Activated B cell treated with CpG ODN at 0.5 μM for 24 hours (primary cell): ENCODE measurements around the gene KRTAP10-7. TPM values are rescaled to one million over a fixed set of nuclear protein-coding genes. Genes with fewer than 3 reads are reported as not detected.

Source experiments
- ATAC-seq: fragments of 200-7000 bp; cut with Tn5 transposase; one replicate; pipeline ENCODE4 v1.10.0; 2021; ENCODE audit warnings: low read depth, mild to moderate bottlenecking, moderate library complexity
- CTCF ChIA-PET: fragments of 350-600 bp; sonication (Branson Sonifier 250); formaldehyde crosslinking; loops from one replicate; lab custom pipeline; 2021; ENCODE audit warnings: antibody characterized with exemption; lab: Charles Lee
- POLR2A ChIA-PET: fragments of 350-600 bp; sonication (Branson Sonifier 250); formaldehyde crosslinking; loops from one replicate; lab custom pipeline; 2021; ENCODE audit warnings: antibody characterized with exemption; lab: Charles Lee
- DNase-seq: peaks from one replicate; pipeline ENCODE4 v3.0.0; 2022
- H3K27ac Mint-ChIP-seq: one replicate; pipeline ENCODE4 v1.8.0; 2020; ENCODE audit warnings: mixed read lengths
- H3K27me3 Mint-ChIP-seq: one replicate; pipeline ENCODE4 v1.8.0; 2021; ENCODE audit warnings: mixed read lengths
- H3K36me3 Mint-ChIP-seq: one replicate; pipeline ENCODE4 v1.8.0; 2021; ENCODE audit warnings: low read depth, mixed read lengths
- H3K4me1 Mint-ChIP-seq: one replicate; pipeline ENCODE4 v1.8.0; 2021; ENCODE audit warnings: mixed read lengths
- H3K4me3 Mint-ChIP-seq: one replicate; pipeline ENCODE4 v1.8.0; 2020; ENCODE audit warnings: mild to moderate bottlenecking, mixed read lengths
- H3K9me3 Mint-ChIP-seq: one replicate; pipeline ENCODE4 v1.8.0; 2020; ENCODE audit warnings: mixed read lengths
- intact Hi-C: fragments of 100-400 bp; cut with micrococcal nuclease; formaldehyde crosslinking; loops from one replicate; pipeline ENCODE4 v1.15.1; 2024
- total RNA-seq: library from RNA; stranded (reverse); gene quantifications from 2 replicates; pipeline ENCODE4 v1.2.3, GENCODE V29; 2022
- TF ChIP-seq, protein P1 (sequence below): fragments of 200-600 bp; IDR thresholded peaks from one replicate; pipeline ENCODE4 v1.8.0; 2022; ENCODE audit warnings: antibody characterized with exemption, mild to moderate bottlenecking

KRTAP10-7 gene
- total RNA-seq, 1 donor from 2014 or later = not detected

DNA sequence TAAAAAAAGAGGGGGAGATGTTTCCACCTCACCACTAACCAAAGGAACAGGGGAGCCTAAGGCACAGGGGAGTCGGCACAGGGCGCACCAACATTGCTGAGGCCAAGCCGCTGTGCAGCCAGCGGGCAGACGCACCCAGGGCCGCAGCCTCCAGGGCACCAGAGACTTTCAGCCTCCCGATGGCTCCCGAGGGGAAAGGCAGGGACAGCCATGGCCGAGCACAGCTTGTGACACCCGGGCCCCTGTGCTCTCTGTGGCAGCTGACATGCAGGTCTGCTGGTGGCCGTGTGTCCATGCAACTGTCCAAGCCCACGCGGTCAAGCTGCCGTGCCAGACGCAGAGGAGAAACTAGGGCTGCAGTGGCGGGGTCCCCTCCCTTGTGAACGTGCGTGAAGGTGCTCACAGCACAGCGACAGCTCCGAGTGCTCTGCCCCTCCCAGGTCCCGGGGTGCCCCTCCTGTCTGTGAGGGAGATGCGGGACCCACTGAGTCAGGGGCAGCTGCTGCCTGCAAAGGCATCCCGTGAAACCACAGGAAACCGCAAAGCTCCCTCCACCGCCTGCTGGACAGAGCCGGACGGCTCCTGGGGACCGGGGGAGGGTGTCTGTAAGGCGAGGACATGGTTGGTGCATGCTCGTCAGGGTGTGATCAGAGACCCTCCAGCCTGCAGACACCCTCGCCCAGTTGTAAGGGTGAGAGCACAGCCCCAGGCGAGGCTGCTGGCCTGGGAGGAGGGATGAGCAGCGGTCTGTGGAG, 48.3 kb downstream of the KRTAP10-7 start:
- TF ChIP-seq, protein P1, sequence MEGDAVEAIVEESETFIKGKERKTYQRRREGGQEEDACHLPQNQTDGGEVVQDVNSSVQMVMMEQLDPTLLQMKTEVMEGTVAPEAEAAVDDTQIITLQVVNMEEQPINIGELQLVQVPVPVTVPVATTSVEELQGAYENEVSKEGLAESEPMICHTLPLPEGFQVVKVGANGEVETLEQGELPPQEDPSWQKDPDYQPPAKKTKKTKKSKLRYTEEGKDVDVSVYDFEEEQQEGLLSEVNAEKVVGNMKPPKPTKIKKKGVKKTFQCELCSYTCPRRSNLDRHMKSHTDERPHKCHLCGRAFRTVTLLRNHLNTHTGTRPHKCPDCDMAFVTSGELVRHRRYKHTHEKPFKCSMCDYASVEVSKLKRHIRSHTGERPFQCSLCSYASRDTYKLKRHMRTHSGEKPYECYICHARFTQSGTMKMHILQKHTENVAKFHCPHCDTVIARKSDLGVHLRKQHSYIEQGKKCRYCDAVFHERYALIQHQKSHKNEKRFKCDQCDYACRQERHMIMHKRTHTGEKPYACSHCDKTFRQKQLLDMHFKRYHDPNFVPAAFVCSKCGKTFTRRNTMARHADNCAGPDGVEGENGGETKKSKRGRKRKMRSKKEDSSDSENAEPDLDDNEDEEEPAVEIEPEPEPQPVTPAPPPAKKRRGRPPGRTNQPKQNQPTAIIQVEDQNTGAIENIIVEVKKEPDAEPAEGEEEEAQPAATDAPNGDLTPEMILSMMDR = no peak
- no peak for ATAC-seq
- Mint-ChIP-seq H3K27ac (no peak overlapping the region), H3K4me1 (no peaks in the 10 kb centered on the region), H3K36me3 (no peaks in the 10 kb centered on the region), H3K27me3 (peaks cover 5% of the 10 kb centered on the region), H3K9me3 (peaks cover 12% of the 10 kb centered on the region), H3K4me3 (no peak overlapping the region)
- POLR2A ChIA-PET = no interaction called here
- no peak for DNase-seq
- CTCF ChIA-PET = no interaction called here
- intact Hi-C loops = no loop called here

DNA sequence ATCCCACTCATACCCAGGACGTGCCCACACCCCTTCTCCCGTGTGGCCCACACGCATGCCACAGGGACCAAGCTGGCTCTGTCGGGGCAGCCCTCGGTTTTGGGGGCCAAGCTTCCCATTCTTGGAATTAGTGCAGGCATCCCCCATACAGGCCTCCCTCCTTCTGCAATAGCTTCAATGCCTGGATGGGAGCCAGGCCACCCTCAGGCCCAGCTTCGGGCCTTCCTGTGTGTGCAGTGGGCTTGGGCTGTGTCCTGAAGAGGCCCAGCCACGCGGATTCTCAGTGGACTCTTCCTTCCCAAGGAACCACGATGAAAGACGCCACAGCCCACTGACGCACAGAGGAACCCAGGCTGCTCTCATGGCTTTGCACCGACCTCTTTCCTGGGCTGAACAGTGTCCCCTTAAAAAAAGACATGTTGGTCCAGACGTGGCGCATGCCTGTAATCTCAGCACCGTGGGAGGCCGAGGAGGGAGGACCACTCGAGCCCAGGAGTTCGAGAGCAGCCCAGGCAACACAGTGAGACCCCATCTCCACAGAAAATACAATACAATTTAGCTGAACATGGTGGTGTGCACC, 49.2 kb downstream of the KRTAP10-7 start:
- Mint-ChIP-seq H3K4me3 (no peak overlapping the region), H3K9me3 (peaks cover 5% of the 10 kb centered on the region), H3K4me1 (no peaks in the 10 kb centered on the region), H3K36me3 (no peaks in the 10 kb centered on the region), H3K27ac (no peak overlapping the region), H3K27me3 (peaks cover 5% of the 10 kb centered on the region)
- CTCF ChIA-PET = no interaction called here
- POLR2A ChIA-PET = no interaction called here
- DNase-seq = no peak
- TF ChIP-seq, protein P1 = no peak
- ATAC-seq = no peak
- intact Hi-C loops = no loop called here

DNA sequence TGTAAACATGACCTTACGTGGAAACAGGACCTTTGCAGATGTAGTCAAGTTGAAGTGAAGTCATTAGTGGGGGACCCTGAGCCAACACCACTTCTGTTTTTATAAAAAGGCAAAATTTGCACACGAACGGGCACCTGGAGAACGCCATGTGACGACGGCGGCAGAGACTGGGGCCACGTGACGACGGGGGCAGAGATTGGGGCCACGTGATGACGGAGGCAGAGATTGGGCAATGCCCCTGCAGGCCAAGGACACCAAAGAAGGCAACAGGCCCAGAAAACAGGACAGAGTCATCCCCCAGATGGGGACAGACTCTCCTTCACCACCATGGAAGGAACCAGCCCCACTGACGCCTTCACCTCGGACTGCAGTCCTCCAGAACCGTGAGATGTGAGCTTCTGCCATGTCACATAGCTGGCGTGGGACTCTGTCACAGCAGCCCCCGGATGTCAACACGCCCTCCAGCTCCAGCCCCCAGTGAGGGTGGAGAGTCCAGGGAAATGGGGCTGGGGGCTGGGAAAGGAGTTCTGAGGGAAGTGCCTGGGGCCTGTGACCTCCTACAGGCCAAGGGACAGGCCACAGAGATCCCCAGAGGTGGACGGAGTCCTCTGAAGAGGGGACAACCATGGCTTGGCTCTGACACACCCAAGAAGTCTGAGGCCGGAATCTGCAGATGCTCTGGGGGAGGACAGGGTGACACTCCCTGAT, 50.0 kb downstream of the KRTAP10-7 start:
- no peak for DNase-seq
- no peak for ATAC-seq
- TF ChIP-seq, protein P1 = no peak
- Mint-ChIP-seq H3K9me3 (no peaks in the 10 kb centered on the region), H3K36me3 (no peaks in the 10 kb centered on the region), H3K4me3 (no peak overlapping the region), H3K27ac (no peak overlapping the region), H3K27me3 (peaks cover 5% of the 10 kb centered on the region), H3K4me1 (no peaks in the 10 kb centered on the region)
- CTCF ChIA-PET = no interaction called here
- POLR2A ChIA-PET = no interaction called here
- intact Hi-C loops = no loop called here

DNA sequence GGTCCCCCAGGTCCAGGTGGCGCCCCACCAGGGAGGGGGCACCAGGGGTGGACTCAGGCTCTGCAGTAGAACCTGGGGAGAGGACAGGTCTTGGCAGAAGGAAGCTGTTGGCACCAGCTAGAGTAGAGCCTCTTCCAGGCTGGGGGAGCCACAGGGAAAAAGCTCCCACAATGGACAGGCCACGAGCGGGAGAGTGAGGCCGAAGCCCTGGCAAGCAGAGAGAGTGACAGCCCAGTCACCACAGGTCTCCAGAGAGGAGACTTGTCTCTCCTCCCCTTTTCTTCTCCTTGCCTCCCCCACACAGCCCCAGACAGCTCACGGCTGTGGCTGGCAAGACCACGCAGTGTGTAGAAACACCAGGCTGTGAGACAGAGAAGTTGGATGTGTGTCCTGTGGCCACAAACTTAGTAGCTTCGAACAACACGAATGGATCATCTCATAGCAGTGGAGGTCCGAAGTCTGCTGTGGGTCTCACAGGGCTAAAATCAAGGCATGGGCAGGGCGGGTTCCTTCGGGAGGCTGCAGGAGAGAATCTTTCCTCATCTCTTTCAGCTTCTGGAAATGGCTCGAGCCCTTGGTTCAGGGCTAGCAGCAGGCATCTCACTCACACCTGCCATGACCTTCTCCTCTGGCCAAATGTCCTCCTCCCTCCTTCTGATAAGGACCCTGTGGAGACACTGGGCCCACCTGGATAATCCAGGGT, 50.7 kb downstream of the KRTAP10-7 start:
- peaks cover 4% of the 10 kb centered on the region for H3K9me3 Mint-ChIP-seq
- no peak overlapping the region for H3K4me3 Mint-ChIP-seq
- no peak overlapping the region for H3K27ac Mint-ChIP-seq
- CTCF ChIA-PET = no interaction called here
- no peaks in the 10 kb centered on the region for H3K4me1 Mint-ChIP-seq
- POLR2A ChIA-PET = no interaction called here
- TF ChIP-seq, protein P1 = no peak
- ATAC-seq (no peak), DNase-seq (no peak)
- intact Hi-C loops = no loop called here
- no peaks in the 10 kb centered on the region for H3K36me3 Mint-ChIP-seq
- H3K27me3 Mint-ChIP-seq = peaks cover 5% of the 10 kb centered on the region

Other genes starting within 250 kb of the KRTAP10-7 start
- gene TRPM2, start 247.0 kb upstream of the KRTAP10-7 start, total RNA-seq = 2.4 and 3.9 TPM in 2 replicates
- 0.91 and 1.00 TPM in 2 replicates for gene LRRC3, start 145.1 kb upstream of the KRTAP10-7 start, total RNA-seq
- not detected in 2 replicates for gene KRTAP10-1, start 60.4 kb upstream of the KRTAP10-7 start, total RNA-seq
- not detected in 2 replicates for gene KRTAP10-2, start 49.1 kb upstream of the KRTAP10-7 start, total RNA-seq
- not detected in 2 replicates for gene KRTAP10-3, start 41.8 kb upstream of the KRTAP10-7 start, total RNA-seq
- not detected in 2 replicates for gene KRTAP10-4, start 26.9 kb upstream of the KRTAP10-7 start, total RNA-seq
- gene KRTAP10-5, start 20.0 kb upstream of the KRTAP10-7 start, total RNA-seq = not detected in 2 replicates
- gene KRTAP10-6, start 8.1 kb upstream of the KRTAP10-7 start, total RNA-seq = not detected in 2 replicates
- not detected in 2 replicates for gene KRTAP10-8, start 11.5 kb downstream of the KRTAP10-7 start, total RNA-seq
- gene KRTAP10-9, start 26.5 kb downstream of the KRTAP10-7 start, total RNA-seq = not detected in 2 replicates
- not detected in 2 replicates for gene KRTAP10-10, start 36.8 kb downstream of the KRTAP10-7 start, total RNA-seq
- not detected in 2 replicates for gene KRTAP10-11, start 45.8 kb downstream of the KRTAP10-7 start, total RNA-seq
- not detected in 2 replicates for gene KRTAP12-4, start 54.1 kb downstream of the KRTAP10-7 start, total RNA-seq
- gene KRTAP12-3, start 57.3 kb downstream of the KRTAP10-7 start, total RNA-seq = not detected in 2 replicates
- not detected in 2 replicates for gene KRTAP12-2, start 66.3 kb downstream of the KRTAP10-7 start, total RNA-seq
- not detected in 2 replicates for gene KRTAP12-1, start 81.6 kb downstream of the KRTAP10-7 start, total RNA-seq
- gene KRTAP10-12, start 96.6 kb downstream of the KRTAP10-7 start, total RNA-seq = not detected in 2 replicates
- not detected in 2 replicates for gene TSPEAR, start 111.0 kb downstream of the KRTAP10-7 start, total RNA-seq
- gene UBE2G2, start 201.2 kb downstream of the KRTAP10-7 start, total RNA-seq = 102 and 108 TPM in 2 replicates
- 63.2 and 66.0 TPM in 2 replicates for gene SUMO3, start 217.5 kb downstream of the KRTAP10-7 start, total RNA-seq